ENCODE data around the gene GREM1.

GREM1 gene

DNA sequence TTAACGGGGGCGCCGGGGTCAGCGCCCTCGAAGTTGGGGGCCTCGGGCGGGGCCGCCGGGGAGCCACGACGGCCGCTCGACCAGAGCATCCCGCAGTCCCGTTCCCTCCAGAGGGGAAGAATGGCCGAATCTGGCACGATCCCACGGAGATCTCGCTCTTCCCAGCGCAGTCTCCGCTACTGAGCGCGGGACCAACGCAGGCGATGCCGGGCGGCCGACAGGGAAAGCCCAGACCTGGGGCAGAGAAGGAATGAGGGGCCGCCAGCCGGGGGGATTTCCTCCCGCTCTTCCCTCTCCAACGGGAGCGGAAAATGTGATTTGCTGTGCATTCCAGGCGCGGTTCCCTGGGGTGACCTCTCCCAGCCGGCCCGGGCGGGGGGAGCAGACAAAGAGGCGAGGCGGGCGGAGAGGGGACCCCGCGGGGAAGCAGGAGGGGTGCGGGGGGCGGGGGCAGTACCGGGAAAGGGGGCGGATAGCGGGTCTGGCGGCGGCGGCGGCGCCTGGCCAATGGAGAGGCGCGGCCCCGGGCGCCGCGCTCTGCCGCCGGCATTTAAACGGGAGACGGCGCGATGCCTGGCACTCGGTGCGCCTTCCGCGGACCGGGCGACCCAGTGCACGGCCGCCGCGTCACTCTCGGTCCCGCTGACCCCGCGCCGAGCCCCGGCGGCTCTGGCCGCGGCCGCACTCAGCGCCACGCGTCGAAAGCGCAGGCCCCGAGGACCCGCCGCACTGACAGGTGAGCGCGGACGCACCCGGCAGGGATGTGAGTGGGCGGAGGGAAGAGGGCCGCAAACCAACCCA is at the start of gene GREM1:
TSS of gene GREM1 (plus strand) at position 579 of the 801 bp plus-strand sequence. CDS start 12,687 bp downstream, outside the sequence.
- no peak for DNase-seq

DNA sequence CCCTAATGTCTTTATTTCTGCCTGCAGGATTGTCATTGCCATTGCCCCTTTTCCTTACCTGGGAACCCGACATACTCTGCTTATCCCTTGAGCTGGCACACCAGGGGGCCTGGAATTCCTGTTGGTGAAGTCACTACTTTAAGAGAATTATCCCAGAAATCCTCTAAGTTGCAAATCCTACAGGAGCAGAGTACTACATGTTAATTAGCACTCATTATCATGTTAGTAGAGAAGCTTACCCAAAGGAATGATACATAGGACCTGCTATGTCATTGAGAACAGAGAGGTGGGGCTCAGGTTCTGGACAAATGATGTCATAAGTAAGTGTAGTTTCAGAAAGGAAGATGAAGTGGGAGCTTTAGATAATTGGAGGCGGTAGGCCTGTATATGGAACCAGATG is 48.9 kb upstream of the GREM1 start:
- DNase-seq: no peak

DNA sequence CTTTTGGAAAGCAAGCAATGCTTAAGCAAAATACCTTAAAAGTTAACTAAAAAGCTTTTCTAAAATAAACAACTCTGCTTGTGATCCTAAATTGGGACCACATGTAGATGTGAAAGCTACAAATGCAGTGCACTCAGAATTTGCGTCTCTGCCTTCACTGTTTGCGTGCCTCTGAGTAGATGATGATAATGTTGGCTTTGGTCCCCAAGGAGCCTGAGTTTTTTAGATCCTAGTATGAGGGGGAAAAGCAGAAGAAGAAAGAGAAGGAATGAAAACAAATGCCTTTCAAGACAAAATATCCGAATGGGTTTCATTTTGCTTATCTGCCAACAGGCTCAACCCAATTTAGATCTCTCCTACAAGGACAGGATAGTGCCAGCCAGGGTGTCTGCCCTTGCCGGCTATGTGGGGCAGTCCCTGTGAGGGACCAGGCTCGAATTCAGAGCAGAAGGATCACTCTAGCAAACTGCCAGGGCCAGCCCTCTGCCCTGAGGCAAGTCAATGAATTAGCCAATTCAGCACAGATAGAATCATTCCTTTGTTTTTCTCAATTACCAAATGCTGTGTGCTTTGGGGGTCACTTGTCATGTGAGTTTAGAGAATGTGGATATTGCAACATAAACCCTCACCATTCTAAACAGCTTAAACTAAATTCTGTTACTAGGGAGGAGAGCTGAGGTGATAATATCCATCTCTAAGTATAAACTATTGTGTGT is 47.8 kb upstream of the GREM1 start:
- no peak for DNase-seq

DNA sequence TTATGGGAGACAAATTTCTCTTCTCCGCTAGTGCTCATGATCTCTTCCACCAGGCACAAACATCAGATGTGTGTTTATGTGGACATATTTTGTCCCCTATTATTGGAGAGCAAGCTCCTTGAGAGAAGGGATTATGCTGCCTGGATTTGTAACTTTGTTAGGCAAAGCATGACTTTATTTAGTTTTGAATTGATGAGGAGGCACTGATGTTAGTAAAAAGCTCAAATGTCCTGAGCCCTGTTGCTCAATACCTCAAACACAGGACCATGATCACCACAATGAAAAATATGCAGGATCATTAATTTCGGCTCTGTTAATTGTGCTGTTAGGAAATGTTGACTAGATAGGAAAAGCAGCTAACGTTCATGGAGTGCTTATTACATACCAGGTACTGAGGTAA is 47.2 kb upstream of the GREM1 start:
- DNase-seq: no peak

DNA sequence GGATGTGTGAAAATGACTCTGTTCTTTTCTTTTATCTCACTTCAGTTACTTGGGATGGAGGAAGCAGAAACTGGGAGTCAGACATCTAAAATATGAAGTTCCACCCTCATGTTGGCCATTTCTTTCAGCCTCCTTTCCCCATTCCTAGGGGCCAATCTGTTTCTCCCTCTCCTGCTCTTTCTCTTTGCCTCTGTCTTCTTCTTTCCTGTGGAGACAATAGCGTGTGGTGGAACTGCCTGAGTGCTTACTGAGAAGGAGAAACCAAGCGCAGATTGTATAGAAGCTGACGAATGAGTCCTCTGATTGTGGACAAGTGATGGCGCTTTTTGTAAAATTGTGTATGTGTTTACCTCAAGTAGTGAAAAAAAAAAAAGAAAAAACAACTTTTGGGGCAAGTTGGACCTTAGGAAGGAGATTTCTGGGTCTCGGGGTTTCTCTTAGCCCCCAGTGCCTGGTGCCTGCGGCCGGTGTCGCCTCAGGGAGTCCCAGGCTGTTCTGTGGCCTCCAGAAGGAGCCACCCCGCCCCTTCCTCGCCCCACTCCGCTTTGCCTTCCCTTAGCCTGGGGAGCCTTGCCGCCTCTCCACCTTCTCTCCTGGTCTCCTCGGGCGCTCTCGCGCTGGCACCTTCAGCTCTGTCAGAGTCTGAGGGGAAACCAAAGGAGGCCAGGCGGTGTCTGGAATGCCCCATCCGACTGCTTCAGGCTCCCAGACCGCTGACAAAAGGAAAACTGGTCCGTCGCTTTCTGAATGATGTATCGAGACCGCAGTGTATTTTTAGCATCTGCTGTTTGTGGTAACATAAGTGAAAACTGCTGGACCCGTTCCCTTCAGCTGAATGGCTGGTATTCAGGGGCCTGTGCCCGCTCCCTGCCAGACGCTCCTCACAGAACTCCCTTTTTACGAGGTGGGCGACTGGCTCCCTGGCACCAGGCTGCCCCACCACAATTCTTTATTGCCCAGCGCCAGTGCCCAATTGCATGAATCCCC is 46.2 kb upstream of the GREM1 start:
- no peak for DNase-seq

DNA sequence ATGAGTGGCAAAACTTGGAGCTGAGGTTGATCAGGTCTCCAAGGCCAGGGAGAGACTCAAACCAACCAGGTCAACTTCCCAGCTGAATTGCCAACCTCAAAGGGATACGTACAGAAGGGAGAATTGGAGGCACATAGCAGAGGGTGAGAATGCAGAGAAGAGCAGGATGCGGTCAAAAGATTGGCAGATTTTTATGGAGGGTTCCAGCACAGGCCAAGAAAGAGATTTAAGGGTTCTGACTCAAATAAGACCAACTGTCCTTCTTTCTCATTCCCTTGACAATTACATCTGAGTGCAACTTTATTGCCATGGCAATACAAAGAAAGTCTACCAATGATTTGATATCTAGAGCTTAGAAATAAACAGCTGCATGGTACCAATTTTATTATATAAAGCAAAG is 43.1 kb upstream of the GREM1 start:
- no peak for DNase-seq

DNA sequence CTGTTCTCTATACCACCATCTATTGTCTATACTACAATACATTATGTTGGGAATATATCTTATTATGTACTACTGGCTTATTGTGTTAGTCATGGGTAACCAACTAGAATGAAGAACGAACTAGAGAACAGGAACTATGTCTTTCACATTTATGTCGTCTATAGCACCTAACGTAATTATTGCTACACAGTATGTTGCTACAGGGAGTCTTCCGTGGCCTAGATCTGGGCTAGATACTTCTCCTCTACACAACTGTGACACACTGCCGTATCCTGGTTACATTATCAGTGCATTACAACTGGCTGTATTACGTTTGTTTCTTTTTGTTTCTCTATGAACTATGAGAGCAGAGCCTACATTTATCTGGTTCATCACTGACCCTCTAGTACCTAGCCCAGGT is 42.3 kb upstream of the GREM1 start:
- DNase-seq: no peak

DNA sequence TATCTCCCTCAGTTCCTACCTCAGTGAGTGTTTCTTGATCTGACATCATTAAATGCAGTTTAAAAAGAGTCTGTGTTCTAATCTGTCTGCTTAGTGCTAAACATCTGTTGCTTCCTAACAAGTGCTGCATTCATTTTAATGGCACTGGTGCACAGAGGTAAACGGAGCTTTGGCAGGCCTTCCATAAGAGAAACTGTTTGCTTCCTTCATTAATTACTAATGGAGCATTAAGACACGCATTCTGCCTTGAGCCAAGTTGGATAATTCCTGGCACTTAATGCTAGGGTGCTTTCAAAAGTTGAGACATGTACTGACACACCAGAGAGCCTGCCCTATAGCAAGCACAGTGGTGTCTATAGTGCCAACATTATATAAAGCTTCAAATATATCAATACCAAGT is 41.6 kb upstream of the GREM1 start:
- DNase-seq: no peak

DNA sequence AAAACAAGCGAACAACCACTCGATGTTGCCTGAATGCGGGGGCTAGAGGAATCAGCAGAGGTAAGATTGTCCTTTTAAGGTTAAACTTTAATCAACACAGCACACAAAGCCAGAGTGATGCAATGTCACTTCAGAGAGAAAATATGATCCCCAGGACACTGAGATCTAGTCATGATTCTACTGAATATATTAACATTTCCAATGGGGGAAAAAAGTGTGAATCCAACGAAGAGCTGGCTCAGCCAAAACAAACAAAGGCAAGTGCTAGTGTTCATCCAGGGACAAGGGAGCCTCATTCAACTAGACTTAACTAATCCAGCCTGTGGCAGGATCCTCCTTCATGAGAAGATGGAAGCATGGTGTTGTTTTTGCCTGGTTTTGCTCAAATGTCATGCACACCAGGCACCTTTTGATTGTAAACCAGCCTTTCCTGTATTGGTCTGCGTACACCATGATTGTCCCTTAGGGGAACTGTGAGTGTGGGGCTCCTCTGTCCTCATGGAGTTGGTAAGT is 40.5 kb upstream of the GREM1 start:
- DNase-seq: no peak

DNA sequence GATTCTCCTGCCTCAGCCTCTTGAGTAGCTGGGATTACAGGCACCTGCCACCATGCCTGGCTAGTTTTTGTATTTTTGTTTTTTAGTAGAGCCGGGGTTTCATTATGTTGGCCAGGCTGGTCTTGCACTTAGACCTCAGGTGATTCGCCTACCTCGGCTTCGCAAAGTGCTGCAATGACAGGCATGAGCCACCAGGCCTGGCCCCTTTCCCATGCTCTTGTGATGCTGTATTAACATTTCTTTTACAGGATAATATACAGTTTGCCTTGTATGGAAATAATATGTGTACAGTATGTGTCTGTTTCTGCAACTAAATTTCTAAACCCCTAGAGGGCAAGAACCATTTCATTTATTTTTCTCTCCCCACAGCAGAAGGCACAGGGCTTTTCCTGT is 38.5 kb upstream of the GREM1 start:
- no peak for DNase-seq

DNA sequence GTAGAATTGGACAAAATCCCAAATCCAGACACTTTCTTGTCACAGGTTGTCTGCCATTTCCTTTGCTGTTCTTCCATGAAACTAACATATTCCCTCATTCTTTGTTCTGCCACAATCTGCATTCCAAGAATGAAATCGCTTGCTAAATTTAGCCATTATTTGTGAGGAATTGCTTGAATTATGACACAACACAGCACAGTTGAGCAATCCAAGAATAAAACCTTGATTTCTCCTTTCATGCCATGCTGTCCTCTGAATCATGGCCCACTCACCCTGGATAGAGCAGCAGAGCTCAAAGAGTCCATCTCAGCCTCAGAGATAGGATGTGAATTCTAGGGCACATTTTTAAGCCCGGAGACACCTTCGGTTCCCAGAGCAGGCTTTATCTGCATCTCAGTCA is 35.2 kb upstream of the GREM1 start:
- no peak for DNase-seq

DNA sequence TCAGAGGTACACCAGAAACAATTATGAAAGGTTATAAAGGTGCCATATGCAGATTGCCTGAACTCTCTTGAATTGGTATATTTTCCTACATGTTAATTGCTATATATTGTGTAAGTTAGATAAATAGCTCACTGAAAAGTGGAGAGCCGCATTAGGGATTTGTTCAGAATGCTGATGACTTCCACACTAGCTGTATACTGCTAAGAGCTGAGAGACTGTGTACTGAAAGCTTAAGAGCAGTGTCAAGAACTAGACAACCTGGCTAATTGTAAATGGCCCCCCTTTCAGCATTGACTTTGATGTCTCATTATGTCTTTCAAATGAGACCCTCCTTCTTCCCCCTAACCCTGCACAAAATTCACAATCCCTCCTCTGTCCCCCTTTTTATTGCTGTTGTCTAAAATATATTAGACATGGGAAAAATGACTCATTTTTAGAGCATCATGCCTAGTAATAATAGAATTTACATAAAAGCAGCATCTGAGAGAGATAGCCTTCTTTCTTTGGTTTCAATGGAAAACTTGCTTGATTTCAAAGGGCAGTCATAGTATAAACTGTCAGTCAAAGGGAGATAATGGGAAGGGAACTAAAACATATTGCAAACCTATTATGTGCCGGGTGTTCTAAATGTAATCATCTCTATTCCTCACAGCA is 34.7 kb upstream of the GREM1 start:
- DNase-seq: no peak

DNA sequence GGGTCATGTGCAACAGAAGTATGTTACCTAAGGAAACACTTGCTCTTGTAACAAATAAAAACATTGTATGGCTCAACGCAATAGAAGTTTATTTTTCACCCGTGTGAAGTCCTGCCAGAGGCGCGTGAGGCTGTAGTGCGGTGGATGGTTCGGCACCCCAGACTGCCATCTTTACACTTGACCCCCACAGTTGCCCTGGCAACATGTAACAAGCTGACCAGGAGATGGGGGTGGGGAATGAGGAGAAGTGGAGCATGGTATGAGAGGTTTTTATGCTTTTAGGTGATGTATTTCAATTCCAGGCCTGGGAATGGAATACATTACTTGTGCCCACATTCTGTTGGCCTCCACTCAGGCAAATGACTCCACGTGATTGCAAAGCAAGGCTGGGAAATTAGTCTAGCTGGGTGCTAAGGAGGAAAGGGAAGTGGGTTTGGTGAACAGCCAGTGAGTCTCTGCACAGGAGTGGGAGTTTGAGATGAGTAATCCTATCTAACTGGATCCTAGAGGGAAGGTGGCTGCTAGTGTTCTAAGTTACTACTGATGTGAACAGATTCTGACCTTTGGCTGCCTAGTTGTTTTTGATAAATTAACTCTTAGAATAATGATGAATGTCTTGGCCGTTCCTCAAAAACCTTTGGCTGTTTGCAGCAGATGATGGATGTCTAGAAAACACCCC is 33.8 kb upstream of the GREM1 start:
- DNase-seq: no peak

DNA sequence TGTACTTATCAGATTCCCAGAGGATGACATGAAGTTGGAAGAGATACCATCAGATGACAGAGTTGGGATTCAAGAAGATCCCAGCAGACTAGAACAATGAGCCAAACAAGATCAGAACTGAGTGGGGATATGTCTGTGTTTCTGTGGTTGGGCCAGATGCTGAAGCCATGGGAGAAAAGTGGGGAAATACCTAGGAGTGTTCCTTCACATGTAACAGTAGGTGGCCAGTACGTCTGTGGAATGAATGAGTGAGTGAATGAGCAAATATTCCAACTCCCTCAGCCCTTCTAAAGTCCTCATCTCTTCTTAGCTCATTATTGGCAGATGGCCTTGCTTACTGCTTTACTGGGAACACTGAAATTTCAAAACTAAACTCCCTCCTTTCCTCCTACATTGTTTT is 32.2 kb upstream of the GREM1 start:
- DNase-seq: no peak

DNA sequence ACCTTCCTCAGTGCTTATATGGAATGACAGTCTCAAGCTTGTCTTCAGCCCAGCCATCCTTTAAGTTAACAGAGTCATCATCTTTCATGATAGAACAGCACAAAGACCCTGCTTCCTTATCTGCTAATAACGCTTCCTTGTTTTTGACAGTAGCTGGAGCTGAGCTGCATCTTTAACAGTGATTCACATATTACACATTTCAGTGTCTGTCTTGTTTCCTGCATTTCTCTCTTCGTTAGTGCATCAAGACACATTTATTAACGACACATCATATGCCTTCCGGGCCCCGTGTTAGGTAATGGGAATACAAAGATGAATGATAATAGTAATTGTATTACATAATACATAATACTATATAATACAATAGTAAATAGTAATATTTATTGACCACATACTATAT is 30.2 kb upstream of the GREM1 start:
- DNase-seq: no peak

DNA sequence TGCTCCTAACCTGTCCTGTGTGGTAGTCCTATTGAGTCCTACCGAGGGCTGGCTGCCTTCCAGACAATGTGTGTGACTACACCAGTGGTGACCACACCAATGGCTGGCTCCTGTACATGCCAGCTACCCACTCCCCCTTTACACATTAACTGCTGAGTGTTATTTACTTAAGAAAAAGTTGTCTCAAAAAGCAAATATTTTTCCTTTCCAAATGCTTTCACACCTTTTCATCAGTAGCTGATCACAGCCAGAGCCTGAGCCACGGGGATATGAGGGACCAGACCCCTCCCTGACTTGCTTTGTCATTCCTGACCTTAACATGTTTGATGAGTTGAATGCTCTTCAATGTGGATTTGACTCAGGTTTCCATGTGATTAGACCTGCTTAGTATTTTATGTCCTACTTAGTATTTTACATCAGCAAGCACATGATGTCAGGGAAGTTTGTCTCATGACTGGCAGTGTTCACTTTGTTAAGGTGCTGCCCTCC is 29.6 kb upstream of the GREM1 start:
- no peak for DNase-seq

DNA sequence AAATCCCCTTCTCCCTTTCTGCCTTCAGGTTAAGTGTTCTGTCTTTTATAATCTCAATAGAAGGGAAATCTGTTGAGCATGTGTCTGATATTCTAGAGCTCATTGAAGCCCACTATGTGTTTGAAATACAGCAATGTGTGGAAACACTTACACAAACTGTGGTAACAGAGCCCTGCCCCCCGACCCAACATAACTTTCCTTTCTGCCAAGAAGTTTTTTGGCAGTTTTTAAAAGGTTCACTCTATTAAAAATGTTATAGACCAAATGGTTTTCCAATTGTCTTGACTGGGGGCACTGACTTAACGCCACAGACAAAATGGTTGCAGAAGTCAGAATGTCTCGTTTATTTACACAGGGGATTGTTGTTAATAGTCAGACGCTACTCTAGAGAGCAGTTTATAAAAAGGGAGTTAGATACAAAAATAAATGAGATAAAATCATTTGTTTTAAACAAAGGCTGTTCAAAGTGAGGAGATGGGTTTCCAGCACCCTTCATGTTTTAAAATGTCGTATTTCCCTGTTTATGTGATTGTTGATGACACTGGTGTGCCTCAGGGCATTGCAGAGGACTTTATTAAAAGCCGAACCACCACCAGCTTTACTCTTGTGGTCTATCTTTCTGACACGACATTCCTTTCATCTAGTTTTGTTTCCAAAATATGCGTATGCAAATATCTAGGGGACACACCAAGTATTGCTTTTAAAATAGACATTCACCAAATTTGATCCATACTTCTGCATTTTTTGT is 26.7 kb upstream of the GREM1 start:
- DNase-seq: no peak

DNA sequence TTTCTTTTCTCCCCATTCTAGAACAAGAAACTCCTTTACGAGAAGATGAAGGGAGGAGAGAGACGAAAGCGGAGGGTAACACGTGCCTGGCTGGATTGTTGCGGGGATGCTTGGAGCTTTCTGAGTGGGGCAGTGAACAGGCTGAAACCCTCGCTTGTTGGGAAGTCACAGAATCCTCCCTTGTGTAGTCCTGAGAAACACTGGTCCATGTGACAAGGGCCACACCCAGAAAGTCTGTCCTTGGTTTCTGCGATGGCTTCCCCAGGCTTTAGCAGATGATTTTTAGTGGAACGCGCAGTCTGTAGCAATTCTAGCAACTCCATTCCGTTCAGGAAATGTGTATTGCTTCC is 26.1 kb upstream of the GREM1 start:
- no peak for DNase-seq

DNA sequence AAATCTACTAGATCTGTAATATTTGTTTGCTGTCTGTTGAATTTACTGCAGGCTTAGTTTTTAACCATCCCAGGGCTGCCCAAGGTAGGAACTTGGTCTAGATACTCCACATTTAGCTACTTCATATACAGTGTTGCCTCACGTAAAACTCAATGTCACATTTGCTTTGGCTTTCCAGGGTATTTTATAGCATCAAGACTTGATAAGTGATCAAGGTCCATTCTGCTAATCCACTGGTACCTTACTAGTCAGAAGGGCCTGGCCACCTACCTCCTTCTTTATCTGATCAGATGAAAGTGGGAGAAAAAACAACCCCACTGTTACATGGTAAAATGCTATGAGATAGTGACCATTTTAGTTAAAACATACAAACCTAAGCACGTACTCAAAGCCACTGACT is 25.5 kb upstream of the GREM1 start:
- no peak for DNase-seq

DNA sequence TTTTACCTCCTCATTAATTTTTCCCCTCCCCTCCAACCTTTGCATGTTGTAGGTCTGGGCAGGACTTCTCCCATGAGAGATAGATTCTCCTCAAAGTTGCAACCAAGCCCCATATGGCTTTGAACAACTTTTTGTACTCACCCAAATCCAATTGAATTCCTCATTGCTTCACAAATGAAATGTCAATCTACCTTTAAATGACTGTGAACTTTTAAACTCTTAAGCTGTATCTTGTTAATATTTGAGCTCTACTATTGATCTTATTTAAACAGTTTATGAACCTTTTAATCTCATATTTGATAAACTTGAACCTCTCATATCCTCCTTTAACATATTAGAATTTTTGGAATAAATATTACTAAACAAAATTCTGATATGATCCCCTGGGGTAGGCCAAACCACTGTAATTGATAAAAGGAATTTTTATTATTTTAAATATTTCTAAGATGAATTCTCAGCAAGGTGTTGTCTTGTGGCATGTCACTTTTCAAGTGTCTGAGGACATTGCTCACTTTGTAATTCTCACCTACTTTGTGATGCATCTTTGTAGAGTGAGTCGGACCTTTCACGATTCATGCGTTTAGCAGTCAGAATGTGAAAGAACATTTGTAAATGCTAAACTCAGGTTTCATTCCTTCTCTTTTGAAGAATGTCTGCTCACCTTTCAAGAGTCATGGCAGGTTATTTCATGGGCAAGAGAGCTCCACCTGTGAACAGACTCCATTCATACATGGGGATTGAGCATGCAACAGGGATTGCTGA is 23.4 kb upstream of the GREM1 start:
- no peak for DNase-seq

Measured in activated naive CD4-positive, alpha-beta T cell treated with anti-CD3 and anti-CD28 coated beads, Interleukin-2, amount 50 U/mL, for 16 hours (primary cell).